T-cell (primary cell): ENCODE results near the gene ARL6IP4. TPM values are rescaled to one million over a fixed set of nuclear protein-coding genes. Genes with fewer than 3 reads are reported as not detected.
"Not testable (repeated sequence)": the region's sequence is repeated elsewhere in the genome, so short reads cannot be mapped to it uniquely, and the experiment has no call there.

Experiments
- ATAC-seq, 4 experiments: fragments of 200-7000 bp in 3 of 4; fragments of 150-1000 bp in 1 of 4; cut with Tn5 transposase; replicated peaks in 1 of 4; 1 replicate in 3 of 4; 2 replicates in 1 of 4; pipeline ENCODE4 v1.10.0; 2021; ENCODE audit warnings: moderate library complexity in 3 of 4, mild to moderate bottlenecking in 2 of 4, moderate number of reproducible peaks in 1 of 4
- CTCF ChIA-PET, 2 donors: fragments of 300-600 bp; sonication (Branson Sonifier 250); formaldehyde crosslinking; loops; one replicate each; lab custom pipeline; 2022; ENCODE audit warnings: antibody characterized with exemption in 2 of 2; lab: Charles Lee
- POLR2A ChIA-PET, 2 donors: fragments of 300-600 bp; sonication (Branson Sonifier 250); formaldehyde crosslinking; loops; one replicate each; lab custom pipeline; 2022; ENCODE audit warnings: antibody characterized with exemption in 2 of 2; lab: Charles Lee
- DNase-seq, 35 experiments: peaks; one replicate each; pipeline versions ENCODE4 v3.0.0 to v3.0.0-alpha.2; 2013 to 2023
- H3K27ac ChIP-seq: one replicate; pipeline ENCODE4 v1.5.1; 2013; ENCODE audit warnings: low read length
- H3K27me3 ChIP-seq, 2 experiments: replicated peaks in 1 of 2; 1 replicate in 1 of 2; 2 replicates in 1 of 2; pipeline versions ENCODE4 v1.6.1 to v1.7.0; 2013; ENCODE audit warnings: low read length in 1 of 2, mixed read lengths in 1 of 2; ENCODE audit not compliant: control insufficient read depth in 2 of 2, insufficient read depth in 2 of 2; ENCODE audit errors: extremely low read depth in 1 of 2
- H3K36me3 ChIP-seq, 2 donors: 1 replicate in 1 of 2; 2 replicates in 1 of 2; pipeline versions ENCODE4 v1.6.1 to v1.7.0; 2013; ENCODE audit warnings: low read length in 1 of 2; ENCODE audit not compliant: control insufficient read depth in 2 of 2, insufficient read depth in 1 of 2; ENCODE audit errors: extremely low read depth in 1 of 2
- H3K4me1 ChIP-seq, 2 experiments: 1 replicate in 1 of 2; 2 replicates in 1 of 2; pipeline versions ENCODE4 v1.6.1 to v1.7.0; 2013; ENCODE audit warnings: low read length in 2 of 2, mixed read lengths in 1 of 2; ENCODE audit not compliant: insufficient read depth in 2 of 2, control insufficient read depth in 1 of 2; ENCODE audit errors: extremely low read depth in 1 of 2
- H3K4me3 ChIP-seq, 2 donors: 1 replicate in 1 of 2; 2 replicates in 1 of 2; pipeline versions ENCODE4 v1.5.1 to v1.7.0; 2013; ENCODE audit warnings: mild to moderate bottlenecking in 2 of 2, low read length in 1 of 2, moderate library complexity in 1 of 2; ENCODE audit not compliant: control insufficient read depth in 1 of 2; ENCODE audit errors: extremely low read depth in 1 of 2
- H3K9me3 ChIP-seq: 2 replicates; pipeline ENCODE4 v1.7.0; 2013
- H3K27ac Mint-ChIP-seq, 2 donors: one replicate each; pipeline ENCODE4 v1.8.0; 2020 to 2021; ENCODE audit warnings: mild to moderate bottlenecking in 2 of 2, mixed read lengths in 2 of 2
- H3K27me3 Mint-ChIP-seq, 2 donors: one replicate each; pipeline ENCODE4 v1.8.0; 2021 to 2022; ENCODE audit warnings: mixed read lengths in 2 of 2
- H3K36me3 Mint-ChIP-seq: one replicate; pipeline ENCODE4 v1.8.0; 2021; ENCODE audit warnings: mixed read lengths
- H3K4me1 Mint-ChIP-seq, 3 donors: one replicate each; pipeline ENCODE4 v1.8.0; 2020 to 2022; ENCODE audit warnings: mixed read lengths in 3 of 3, mild to moderate bottlenecking in 1 of 3
- H3K4me3 Mint-ChIP-seq, 3 donors: one replicate each; pipeline ENCODE4 v1.8.0; 2020 to 2022; ENCODE audit warnings: mild to moderate bottlenecking in 3 of 3, mixed read lengths in 3 of 3, moderate library complexity in 3 of 3
- H3K9me3 Mint-ChIP-seq, 3 donors: one replicate each; pipeline ENCODE4 v1.8.0; 2020 to 2022; ENCODE audit warnings: mixed read lengths in 3 of 3
- WGBS: methylation state at CpG from one replicate; pipeline ENCODE4 v1.1.5; 2013; ENCODE audit warnings: missing lambda C conversion rate; ENCODE audit not compliant: insufficient coverage; 5-methylcytosine and 5-hydroxymethylcytosine counted together
- total RNA-seq, 35 experiments: library from RNA in 6 of 35; stranded (reverse) in 6 of 35; fragments of 120-200 nt in 1 of 35; gene quantifications; one replicate each; pipeline versions ENCODE4 v1.2.1 to v1.2.4 and lab custom pipeline; 2013 to 2026

The ARL6IP4 gene
- total RNA-seq, 5 donors from 2014 or later (not counting 1 experiment from before 2014, with no cell fraction given), result 134 to 231 (median 204) TPM

DNA sequence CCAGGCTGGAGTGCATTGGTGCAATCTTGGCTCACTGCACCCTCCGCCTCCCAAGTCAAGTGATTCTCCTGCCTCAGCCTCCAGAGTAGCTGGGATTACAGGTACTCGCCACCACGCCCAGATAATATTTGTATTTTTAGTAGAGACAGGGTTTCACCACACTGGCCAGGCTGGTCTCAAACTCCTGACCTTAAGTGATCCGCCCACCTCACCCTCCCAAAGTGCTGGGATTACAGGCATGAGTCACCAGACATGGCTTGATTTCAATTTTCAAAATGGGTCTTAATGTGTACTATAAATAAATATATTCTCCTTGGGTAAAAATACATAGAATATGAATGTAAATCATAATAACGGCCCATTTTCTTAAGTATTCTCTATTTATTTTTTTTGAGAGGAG is 39.1 kb upstream of the ARL6IP4 start:
- H3K27me3 ChIP-seq, H3K9me3 Mint-ChIP-seq, H3K27me3 Mint-ChIP-seq, POLR2A ChIA-PET, H3K9me3 ChIP-seq, ATAC-seq, H3K36me3 Mint-ChIP-seq, CTCF ChIA-PET, H3K4me3 Mint-ChIP-seq, H3K36me3 ChIP-seq, H3K27ac Mint-ChIP-seq, DNase-seq, H3K27ac ChIP-seq, H3K4me3 ChIP-seq: not testable (repeated sequence)
- peaks cover 0 to 19% of the 10 kb centered on the region in 2 experiments for H3K4me1 ChIP-seq
- H3K4me1 Mint-ChIP-seq, result peaks cover 0 to 17% (median 9%) of the 10 kb centered on the region in 3 donors
- WGBS, result no CpG with 5 or more reads among the region's 5 CpGs

- Mint-ChIP-seq H3K4me1 (peaks cover 6 to 28% (median 20%) of the 10 kb centered on the region in 3 donors), H3K9me3 (no peaks in the 10 kb centered on the region), H3K27me3 (no peaks in the 10 kb centered on the region), H3K36me3 (no peaks in the 10 kb centered on the region), H3K27ac (no peak overlapping the region), H3K4me3 (no peak overlapping the region)
- Histone ChIP-seq H3K36me3 (no peaks in the 10 kb centered on the region), H3K27me3 (no peaks in the 10 kb centered on the region), H3K9me3 (no peaks in the 10 kb centered on the region), H3K27ac (no peak overlapping the region), H3K4me1 (peaks cover 0 to 32% of the 10 kb centered on the region in 2 experiments), H3K4me3 (no peak overlapping the region)
- ChIA-PET CTCF (interaction anchor here in 1 of 2 donors (0.6 kb wide), 1 partner anchor 637 kb away, joined by 5 read pairs; no protein-coding TSS in a partner anchor), POLR2A (no interaction called here)
- DNase-seq (no peak), ATAC-seq (no peak)
- WGBS, result no CpG with 5 or more reads among the region's 2 CpGs
These were observed 37.8 kb upstream of the ARL6IP4 start for GRCh38 chr12:122942637-122943036.

DNA sequence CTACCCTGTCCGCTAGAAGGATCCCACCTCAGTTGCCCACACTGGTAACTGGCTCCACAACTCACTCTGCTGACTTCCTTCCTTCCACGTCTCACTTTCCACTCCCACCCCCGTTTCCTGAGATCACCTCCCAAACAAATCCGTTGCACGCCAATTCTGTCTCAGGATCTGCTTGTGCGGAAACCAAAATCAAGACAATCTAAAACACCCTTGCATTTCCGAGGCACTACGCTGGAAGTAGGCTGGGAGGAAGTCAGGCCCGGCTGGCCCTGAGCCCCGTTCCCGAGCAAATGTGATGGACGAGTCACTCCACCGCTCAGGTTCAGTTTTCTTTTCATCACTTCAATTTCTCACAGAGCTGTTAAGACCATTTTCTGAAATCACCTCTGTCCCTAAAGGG is 37.3 kb upstream of the ARL6IP4 start:
- H3K4me3 Mint-ChIP-seq, result no peak overlapping the region

GRCh38 chr12:122944605-122945592 is 35.6 kb upstream of the ARL6IP4 start:
- H3K27ac Mint-ChIP-seq, result no peak overlapping the region
- H3K4me3 Mint-ChIP-seq, result no peak overlapping the region
- H3K4me3 ChIP-seq, result no peak overlapping the region
- POLR2A ChIA-PET, result interaction anchor here in 1 of 2 donors (0.6 kb wide), 1 partner anchor 172 kb away, joined by 4 read pairs; no protein-coding TSS in a partner anchor
- 82% methylated on average over 7 of the region's 14 CpGs for WGBS
- no peaks in the 10 kb centered on the region for H3K9me3 ChIP-seq
- H3K9me3 Mint-ChIP-seq, result no peaks in the 10 kb centered on the region
- H3K4me1 Mint-ChIP-seq, result peaks cover 6 to 33% (median 23%) of the 10 kb centered on the region in 3 donors
- H3K36me3 Mint-ChIP-seq, result peaks cover 4% of the 10 kb centered on the region
- H3K4me1 ChIP-seq, result peaks cover 0 to 35% of the 10 kb centered on the region in 2 experiments
- DNase-seq, result no peak
- H3K36me3 ChIP-seq, result no peaks in the 10 kb centered on the region
- ATAC-seq, result no peak
- H3K27me3 ChIP-seq, result no peaks in the 10 kb centered on the region
- no peak overlapping the region for H3K27ac ChIP-seq
- H3K27me3 Mint-ChIP-seq, result no peaks in the 10 kb centered on the region
- CTCF ChIA-PET, result interaction anchor here (0.5 to 0.6 kb wide), 3 partner anchors 25 to 259 kb away, joined by 3 to 6 read pairs (median 4); no protein-coding TSS in a partner anchor

More for the DNA sequence above, 37.3 kb upstream of the ARL6IP4 start:
- no peak for DNase-seq
- Histone ChIP-seq H3K36me3 (no peaks in the 10 kb centered on the region), H3K27ac (no peak overlapping the region), H3K4me1 (peaks cover 0 to 35% of the 10 kb centered on the region in 2 experiments), H3K9me3 (no peaks in the 10 kb centered on the region), H3K4me3 (no peak overlapping the region), H3K27me3 (no peaks in the 10 kb centered on the region)
- ChIA-PET CTCF (no interaction called here), POLR2A (no interaction called here)
- no peak for ATAC-seq
- peaks cover 6 to 32% (median 23%) of the 10 kb centered on the region in 3 donors for H3K4me1 Mint-ChIP-seq
- no peaks in the 10 kb centered on the region for H3K27me3 Mint-ChIP-seq
- no peaks in the 10 kb centered on the region for H3K9me3 Mint-ChIP-seq
- H3K27ac Mint-ChIP-seq, result no peak overlapping the region
- H3K36me3 Mint-ChIP-seq, result no peaks in the 10 kb centered on the region
- 52% methylated on average over 6 of the region's 13 CpGs for WGBS

DNA sequence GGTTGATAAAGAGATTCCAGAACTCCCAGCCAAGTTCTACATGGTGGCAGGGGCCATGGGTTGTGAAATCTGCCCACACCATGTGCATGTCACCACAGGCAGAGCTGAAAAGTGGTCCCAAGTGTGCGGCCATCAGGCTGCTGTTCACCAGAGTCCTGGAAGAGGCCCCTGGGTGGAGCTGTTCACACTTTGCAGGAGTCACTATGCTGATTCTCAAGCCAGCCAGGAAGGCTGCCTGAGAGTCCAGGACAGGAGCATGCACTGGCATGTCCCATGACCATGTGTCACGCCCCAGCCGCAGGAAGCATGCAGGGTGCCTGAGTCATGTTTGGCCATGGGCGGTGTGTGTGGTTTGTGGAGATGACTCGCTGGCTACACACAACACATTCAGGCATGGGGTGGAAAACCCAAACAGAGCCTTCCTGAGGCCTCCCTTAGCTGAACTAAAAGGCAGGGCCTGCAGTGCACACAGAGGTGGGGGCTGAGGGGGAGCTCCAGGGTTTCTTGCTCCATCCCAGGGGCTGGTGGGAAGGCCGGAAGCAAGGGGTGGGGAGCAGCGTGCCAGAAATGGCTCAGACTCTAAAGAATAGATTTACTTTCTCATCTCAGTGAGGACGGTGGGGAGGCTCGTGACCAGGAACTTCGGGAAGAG is 33.7 kb upstream of the ARL6IP4 start:
- no peak overlapping the region for H3K27ac ChIP-seq

More for the DNA sequence above, 33.7 kb upstream of the ARL6IP4 start:
- ATAC-seq (peak; percentile 57 to 91 (median 86)), DNase-seq (peak in 33 of 35 experiments; percentile 14 to 67 (median 42))
- no peaks in the 10 kb centered on the region for H3K27me3 ChIP-seq
- ChIA-PET POLR2A (interaction anchor here (0.6 to 0.7 kb wide), 3 partner anchors 57 to 1386 kb away, joined by 3 to 9 read pairs (median 4); no protein-coding TSS in a partner anchor), CTCF (interaction anchor here in 1 of 2 donors (0.5 to 1.2 kb wide), 3 partner anchors 76 to 635 kb away, joined by 3 to 5 read pairs (median 3); no protein-coding TSS in a partner anchor)
- Mint-ChIP-seq H3K4me3 (no peak overlapping the region), H3K36me3 (peaks cover 4% of the 10 kb centered on the region), H3K27ac (peak overlapping the region; percentile 74 to 84), H3K27me3 (no peaks in the 10 kb centered on the region), H3K4me1 (peaks cover 6 to 33% (median 23%) of the 10 kb centered on the region in 3 donors), H3K9me3 (no peaks in the 10 kb centered on the region)
- H3K4me1 ChIP-seq, result peaks cover 0 to 33% of the 10 kb centered on the region in 2 experiments
- H3K36me3 ChIP-seq, result no peaks in the 10 kb centered on the region
- H3K4me3 ChIP-seq, result no peak overlapping the region
- WGBS, result 63% methylated on average over 3 of the region's 10 CpGs
- H3K9me3 ChIP-seq, result no peaks in the 10 kb centered on the region
